ENCODE data around the gene ZMYND11.
A peak's percentile ranks its signal among the peaks of the same experiment; 100 is the strongest.
"Not testable (repeated sequence)": the region's sequence is repeated elsewhere in the genome, so short reads cannot be mapped to it uniquely, and the experiment has no call there.

The ZMYND11 gene

DNA sequence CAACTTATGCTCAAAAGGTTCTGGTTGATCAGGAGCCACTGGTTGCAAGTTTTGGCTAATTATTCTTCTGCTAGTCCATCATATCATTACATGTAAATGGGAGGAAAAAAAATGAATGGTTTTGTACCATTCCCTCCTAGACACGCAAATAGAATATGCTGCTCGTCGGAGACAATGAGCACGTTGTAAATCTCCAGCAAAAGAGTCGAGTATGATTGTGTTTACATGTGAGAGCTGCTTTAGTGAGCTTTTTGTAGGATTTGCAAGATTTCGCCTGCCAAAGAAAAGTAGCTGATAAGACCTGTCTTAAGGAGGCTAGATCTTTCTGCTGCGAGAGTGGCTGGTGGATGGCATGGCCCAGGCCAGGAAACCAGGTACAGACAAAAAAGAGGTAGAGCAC lies 109.0 kb downstream of the ZMYND11 start:
- no peak for DNase-seq (ENCODE audit: low read depth in 2 of 2)

- no peak for DNase-seq (ENCODE audit: low read depth in 2 of 2)
These were observed 111.2 kb downstream of the ZMYND11 start for GRCh38 chr10:246431-246830.

DNA sequence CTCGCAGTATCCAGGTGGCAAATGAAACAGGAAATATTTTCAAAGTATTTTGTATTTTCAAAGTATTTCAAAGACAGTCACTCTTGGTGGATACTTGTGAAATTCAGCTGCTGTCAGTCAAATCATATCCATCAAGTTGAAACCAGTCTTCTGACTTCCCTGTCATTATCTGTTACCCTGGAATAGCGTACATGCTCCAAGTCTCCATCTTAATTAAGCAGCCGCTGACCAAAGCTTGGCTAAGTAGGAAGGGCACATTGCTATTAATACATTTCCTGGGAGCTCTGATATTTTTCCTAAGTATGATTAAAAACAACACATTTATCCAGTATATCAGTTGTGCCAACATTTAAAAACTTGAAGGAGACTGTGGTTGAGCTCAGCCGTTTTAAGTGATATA lies 112.2 kb downstream of the ZMYND11 start:
- DNase-seq (ENCODE audit: low read depth in 2 of 2): no peak

DNA sequence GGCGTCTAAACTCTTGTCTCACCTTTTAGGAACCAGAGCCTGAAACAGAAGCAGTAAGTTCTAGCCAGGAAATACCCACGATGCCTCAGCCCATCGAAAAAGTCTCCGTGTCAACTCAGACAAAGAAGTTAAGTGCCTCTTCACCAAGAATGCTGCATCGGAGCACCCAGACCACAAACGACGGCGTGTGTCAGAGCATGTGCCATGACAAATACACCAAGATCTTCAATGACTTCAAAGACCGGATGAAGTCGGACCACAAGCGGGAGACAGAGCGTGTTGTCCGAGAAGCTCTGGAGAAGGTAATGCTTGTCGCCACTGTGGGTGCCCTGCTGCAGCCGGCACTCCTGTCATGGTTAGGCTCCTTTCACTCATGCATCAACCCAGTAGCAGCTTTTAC lies 113.1 kb downstream of the ZMYND11 start:
- DNase-seq (ENCODE audit: low read depth in 2 of 2): no peak

GRCh38 chr10:251982-252582 lies 116.8 kb downstream of the ZMYND11 start:
- DNase-seq (ENCODE audit: low read depth in 2 of 2): no peak

- DNase-seq (ENCODE audit: low read depth in 2 of 2): no peak
These were observed 125.7 kb downstream of the ZMYND11 start for GRCh38 chr10:260819-261429.

- peak in 1 of 2 donors; percentile 9 for DNase-seq (ENCODE audit: low read depth in 2 of 2)
These were observed 129.2 kb downstream of the ZMYND11 start for GRCh38 chr10:264160-265073.

GRCh38 chr10:265074-265440 lies 129.8 kb downstream of the ZMYND11 start:
- DNase-seq (ENCODE audit: low read depth in 2 of 2): peak in 1 of 2 donors; percentile 5

- not testable (repeated sequence) for DNase-seq (ENCODE audit: low read depth in 2 of 2)
These were observed 130.7 kb downstream of the ZMYND11 start for GRCh38 chr10:265816-266588.

- DNase-seq (ENCODE audit: low read depth in 2 of 2): no peak
These were observed 131.7 kb downstream of the ZMYND11 start for GRCh38 chr10:266974-267425.

DNA sequence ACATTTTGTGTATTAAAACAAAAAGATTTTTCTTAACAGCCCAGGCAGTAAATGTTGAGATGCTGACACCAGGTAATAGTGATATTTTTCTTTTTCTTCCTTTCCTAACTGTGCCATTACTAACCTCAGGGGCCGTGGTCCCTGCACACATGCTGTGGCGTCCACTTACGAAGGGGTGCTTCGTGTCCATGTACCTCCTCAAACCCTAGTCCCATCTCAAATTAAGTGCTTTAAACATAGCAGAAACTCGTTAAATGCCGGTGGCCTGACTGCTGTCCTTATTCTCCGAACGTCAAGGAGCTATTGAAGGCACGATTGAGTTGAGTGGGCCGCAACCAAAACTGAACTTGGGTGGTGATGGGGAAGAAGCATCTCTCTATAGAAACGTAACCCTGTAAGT lies 132.4 kb downstream of the ZMYND11 start:
- DNase-seq (ENCODE audit: low read depth in 2 of 2): no peak

GRCh38 chr10:269440-270074 lies 134.3 kb downstream of the ZMYND11 start:
- no peak for DNase-seq (ENCODE audit: low read depth in 2 of 2)

DNA sequence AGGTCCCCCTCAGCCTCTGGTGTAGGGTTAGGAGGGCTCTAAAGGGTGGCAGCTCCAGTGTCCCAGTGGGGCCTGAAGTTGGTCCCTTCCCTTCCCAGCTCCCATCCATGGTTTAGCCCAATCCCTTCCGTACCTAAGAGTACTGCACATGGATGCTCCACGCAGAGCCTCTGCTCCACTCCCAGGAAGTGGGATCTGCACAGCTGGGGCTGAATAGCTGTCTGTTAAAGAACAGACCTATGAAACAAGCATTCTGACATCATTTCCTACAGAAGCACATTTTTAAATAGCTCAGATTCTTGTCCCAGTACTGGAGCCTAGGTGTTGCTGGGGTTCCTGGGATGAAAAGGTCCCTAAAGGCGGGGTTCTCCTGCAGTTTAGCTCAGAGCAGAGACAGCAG lies 135.9 kb downstream of the ZMYND11 start:
- DNase-seq (ENCODE audit: low read depth in 2 of 2): no peak

DNA sequence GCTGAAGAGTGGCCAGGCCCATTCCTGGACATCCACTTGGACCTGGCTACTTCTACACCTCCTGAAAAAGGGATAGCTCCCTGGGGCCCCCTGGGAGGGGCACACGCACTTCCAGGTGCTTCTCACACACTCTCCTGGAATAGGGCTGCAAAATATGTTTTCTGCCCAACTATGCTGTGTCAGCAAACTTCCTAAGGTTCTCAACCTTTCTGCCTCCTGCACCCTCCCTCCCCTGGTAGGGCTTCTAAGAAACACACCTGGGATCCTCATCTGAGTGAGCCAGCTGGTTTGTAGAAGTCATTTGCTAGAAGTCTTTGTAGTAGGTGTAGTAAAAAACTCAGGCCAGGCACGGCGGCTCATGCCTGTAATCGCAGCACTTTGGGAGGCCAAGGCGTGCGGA lies 136.5 kb downstream of the ZMYND11 start:
- no peak for DNase-seq (ENCODE audit: low read depth in 2 of 2)

DNA sequence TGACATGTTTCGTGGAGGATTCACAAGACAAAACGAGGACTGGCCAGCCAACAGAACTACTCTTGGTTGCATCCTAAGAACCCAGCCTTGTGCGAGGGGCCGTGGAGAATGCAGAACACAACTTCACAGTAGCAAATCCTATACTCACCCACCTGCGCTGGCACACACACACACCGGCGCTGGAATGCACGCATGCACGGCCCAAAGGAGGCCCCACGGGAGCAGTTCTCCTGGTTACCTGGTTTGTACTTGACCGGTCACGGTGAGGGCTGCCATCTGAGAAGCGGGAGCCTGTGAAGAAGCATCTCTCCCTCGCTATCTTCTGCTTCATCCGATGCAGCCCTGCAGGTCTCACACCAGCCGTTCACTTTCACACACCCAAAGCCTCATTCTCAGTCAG lies 137.8 kb downstream of the ZMYND11 start:
- no peak for DNase-seq (ENCODE audit: low read depth in 2 of 2)

GRCh38 chr10:274866-275265 lies 139.6 kb downstream of the ZMYND11 start:
- no peak for DNase-seq (ENCODE audit: low read depth in 2 of 2)

DNA sequence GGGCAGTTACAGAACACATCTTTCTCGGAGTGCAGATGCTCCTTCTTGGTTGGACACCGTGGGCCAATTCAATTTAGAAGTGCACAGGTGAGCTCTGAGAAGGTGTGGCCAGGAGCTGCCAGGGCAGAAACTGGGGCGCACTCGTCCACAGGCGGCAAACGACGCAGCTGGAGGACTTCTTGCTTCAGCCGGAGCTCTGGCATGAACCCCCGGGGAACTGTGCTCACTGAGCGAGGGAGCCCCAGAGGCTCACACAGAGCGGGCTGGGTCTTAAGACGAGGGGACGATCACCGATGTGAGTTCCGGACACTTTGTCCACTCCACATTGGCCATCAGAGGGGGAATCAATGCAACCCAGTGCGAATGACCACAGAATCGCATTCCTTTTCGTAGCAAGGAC lies 140.4 kb downstream of the ZMYND11 start:
- no peak for DNase-seq (ENCODE audit: low read depth in 2 of 2)

DNA sequence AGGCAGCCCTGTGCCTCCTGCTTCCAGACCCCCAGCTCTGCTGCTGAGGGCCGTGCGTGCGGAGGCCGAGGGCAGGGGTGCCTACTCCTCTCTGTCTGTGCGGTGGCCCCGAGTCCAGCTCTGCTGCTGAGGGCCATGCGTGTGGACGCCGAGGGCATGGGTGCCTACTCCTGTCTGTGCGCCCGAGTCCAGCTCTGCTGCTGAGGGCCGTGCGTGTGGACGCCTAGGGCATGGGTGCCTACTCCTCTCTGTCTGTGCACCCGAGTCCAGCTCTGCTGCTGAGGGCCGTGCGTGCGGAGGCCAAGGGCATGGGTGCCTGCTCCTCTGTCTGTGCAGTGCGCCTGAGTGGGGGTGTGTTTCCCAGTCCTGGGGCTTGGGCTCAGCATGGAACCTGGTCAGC lies 142.7 kb downstream of the ZMYND11 start:
- no peak for DNase-seq (ENCODE audit: low read depth in 2 of 2)

GRCh38 chr10:278707-279106 lies 143.5 kb downstream of the ZMYND11 start:
- no peak for DNase-seq (ENCODE audit: low read depth in 2 of 2)

DNA sequence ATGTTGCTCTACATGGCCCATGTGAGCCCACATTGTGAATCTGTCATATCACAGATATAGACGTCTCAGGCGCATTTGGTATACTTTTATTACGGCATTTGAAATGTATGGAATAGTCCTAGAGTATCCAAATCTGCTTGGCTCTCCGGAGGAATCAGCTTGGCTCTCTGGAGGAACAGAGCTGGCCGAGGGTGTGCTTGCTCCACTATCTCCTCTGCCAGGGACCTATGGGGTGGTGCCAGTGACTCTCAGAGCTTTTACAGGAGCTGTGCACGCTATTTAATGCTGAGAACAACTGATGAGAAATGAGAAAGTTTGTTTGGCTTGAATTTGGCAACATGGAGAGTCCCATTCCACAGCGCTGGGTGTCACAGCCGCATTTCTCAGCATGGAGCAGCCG lies 144.0 kb downstream of the ZMYND11 start:
- DNase-seq (ENCODE audit: low read depth in 2 of 2): no peak

GRCh38 chr10:279655-280054 lies 144.4 kb downstream of the ZMYND11 start:
- DNase-seq (ENCODE audit: low read depth in 2 of 2): no peak

Measured in stimulated activated CD8-positive, alpha-beta memory T cell treated with anti-CD3 and anti-CD28 coated beads, Interleukin-15, amount 100 ng/mL, for 48 hours (primary cell).